LNCaP clone FGC (cell line): Measurements from ENCODE around the gene UBQLN4.

Source experiments
- DNase-seq: peaks from one replicate; pipeline ENCODE4 v3.0.0-alpha.2; 2011; ENCODE audit warnings: low read depth
- H3K4me3 ChIP-seq: 2 replicates; pipeline ENCODE4 v1.5.1; 2011; ENCODE audit warnings: mild to moderate bottlenecking, low read depth, low read length, control low read depth
- TF ChIP-seq, protein P1 (sequence below): IDR thresholded peaks from 2 replicates; pipeline ENCODE4 v1.5.1; 2012; ENCODE audit warnings: mild to moderate bottlenecking; ENCODE audit not compliant: control insufficient read depth, insufficient read depth; ENCODE audit errors: extremely low read depth

The UBQLN4 gene

DNA sequence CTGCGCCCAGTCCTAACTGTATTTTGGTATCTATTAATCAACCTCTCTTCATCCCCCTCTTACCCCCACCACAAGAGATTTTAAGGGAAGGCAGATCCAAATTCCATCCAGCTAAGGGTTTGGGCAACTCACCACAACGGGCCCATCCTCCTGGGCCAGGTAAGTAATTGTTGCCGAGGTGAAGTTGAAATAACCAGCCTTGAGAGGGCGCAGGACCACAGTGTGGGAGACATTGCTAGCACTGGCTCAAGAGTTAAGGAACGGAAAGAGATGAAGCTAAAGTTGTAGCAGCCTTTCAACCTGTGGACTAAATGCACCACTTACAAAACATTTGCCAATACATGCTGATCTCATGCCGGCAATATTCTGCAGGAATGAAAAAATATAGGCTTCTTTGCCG is 38.8 kb downstream of the UBQLN4 start:
- no peak for DNase-seq
- no peak overlapping the region for H3K4me3 ChIP-seq
- TF ChIP-seq, protein P1, sequence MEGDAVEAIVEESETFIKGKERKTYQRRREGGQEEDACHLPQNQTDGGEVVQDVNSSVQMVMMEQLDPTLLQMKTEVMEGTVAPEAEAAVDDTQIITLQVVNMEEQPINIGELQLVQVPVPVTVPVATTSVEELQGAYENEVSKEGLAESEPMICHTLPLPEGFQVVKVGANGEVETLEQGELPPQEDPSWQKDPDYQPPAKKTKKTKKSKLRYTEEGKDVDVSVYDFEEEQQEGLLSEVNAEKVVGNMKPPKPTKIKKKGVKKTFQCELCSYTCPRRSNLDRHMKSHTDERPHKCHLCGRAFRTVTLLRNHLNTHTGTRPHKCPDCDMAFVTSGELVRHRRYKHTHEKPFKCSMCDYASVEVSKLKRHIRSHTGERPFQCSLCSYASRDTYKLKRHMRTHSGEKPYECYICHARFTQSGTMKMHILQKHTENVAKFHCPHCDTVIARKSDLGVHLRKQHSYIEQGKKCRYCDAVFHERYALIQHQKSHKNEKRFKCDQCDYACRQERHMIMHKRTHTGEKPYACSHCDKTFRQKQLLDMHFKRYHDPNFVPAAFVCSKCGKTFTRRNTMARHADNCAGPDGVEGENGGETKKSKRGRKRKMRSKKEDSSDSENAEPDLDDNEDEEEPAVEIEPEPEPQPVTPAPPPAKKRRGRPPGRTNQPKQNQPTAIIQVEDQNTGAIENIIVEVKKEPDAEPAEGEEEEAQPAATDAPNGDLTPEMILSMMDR, result no peak

DNA sequence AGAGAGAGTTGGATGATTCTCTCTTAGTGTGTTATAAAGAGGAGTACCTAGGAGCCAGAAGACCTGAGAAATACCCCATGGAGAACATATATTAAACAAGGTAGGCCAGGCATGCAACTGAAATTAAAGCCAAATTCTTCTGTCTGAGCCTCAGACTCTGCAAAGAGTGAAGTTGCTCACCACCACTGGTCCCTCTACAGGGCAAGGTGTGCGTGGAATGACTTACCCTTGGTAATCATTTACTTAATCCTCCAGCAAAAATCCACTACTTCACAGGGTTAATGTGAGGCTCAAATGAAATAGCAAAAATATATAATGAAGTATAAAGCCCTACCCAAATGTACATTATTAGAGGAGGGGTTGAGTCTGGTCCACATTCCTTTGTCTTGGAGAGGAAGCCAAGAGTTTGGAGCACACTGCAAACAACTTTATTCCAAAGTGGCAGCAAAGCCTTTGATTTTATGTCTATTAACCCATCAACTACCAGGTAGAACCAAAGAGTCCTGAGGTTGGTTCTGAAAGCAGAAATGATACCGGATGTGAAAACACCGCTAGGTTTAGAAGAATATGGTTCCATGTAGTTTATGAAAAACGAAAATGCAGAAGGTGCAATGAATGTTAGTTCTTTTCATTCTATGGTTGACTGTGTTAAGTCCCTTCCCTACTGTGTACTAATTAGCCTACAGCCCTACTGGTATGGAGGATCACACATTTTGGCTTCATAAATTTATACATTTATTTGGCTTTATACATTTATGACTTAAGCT is 41.4 kb downstream of the UBQLN4 start:
- DNase-seq, result no peak
- H3K4me3 ChIP-seq, result no peak overlapping the region
- TF ChIP-seq, protein P1, result no peak

DNA sequence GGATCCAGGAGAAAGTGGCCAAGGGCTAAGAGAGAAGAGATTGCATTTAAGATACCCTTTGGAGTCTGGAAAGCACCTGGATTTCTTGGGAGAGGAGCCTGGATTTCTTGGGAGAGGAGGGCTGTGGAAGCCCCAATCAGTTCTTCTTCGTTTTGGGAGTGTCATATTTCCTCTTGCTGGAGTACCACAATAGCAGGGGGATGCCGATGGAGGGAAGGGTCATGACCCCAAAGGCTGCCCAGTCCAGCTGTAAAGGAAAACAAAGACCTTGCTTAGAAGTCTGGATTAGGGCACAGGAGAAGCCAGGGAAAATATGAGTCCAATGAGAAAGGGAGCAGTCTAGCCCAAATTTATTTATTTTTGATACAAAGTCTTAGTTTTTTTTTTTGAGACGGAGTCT is 44.2 kb downstream of the UBQLN4 start:
- H3K4me3 ChIP-seq, result no peak overlapping the region
- no peak for DNase-seq
- TF ChIP-seq, protein P1, result no peak

DNA sequence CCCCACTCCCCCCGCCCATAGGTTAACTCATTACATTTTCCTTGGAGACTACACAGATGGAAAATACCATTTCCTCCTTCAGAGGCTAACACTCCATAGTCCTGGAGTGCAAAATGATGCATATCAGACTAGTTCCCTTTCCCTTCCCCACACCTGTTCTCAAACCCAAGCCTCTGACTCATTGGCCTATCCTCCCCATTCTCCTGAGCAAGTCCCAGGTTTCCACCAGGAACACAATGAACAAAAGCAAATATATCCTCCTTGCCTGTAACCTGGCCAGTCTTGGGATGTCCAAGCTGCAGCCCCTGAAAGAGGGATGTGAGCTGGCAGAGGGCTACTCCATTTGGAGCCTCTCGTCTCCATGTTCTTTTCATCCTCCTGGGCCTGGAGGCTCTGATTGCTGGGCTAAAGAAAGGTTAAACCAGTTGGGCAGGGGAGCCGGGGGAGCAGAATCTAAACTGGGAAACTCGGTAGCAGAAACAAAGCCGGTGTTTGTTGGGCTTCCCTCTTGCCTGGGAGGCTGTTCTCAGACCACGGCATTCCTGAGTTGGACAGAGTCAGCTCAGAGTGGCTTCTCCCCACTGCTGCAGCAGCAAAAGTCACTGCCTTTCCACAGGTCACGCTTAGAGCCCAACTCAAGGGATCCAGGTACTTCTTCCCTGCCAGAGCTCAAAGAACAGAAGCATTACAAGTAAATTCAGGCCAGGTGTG is 46.8 kb downstream of the UBQLN4 start:
- TF ChIP-seq, protein P1, result no peak
- no peak for DNase-seq
- no peak overlapping the region for H3K4me3 ChIP-seq

DNA sequence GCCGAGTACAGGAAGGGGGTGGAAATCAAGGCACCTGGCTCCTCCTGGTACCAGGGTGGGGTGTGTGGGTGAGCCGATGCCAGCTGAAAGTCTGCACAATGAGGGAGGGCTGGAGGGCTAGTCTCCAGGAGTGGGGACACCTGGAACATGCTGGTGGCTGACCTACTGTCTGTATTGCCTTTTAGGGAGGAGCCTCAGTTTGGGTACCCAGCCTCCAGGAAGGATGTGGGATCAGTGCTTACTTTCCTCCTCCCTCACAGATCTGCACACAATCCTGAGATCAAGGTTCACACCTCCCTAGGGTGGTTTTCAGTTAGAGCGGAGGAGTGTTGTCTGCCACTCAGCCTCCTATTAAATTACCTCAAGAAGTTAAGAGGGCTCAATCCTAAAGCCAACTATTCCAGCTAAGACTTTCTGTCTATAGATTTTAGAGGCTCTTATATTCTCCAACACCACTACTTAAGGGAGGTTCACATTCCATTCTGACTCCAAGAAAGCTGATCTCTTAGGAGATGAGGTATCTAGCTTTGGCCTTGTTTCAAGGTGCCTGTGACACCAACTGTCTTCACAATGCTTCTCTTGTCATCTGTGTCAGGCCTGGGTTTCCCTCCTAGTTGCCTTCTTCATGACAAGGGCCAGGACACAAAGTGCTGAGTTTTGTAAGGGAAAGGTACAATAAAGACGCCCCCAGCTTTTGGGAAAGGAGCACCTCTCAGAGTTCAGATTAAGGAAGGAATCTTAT is 48.6 kb downstream of the UBQLN4 start:
- no peak for DNase-seq
- no peak overlapping the region for H3K4me3 ChIP-seq
- TF ChIP-seq, protein P1, result no peak

DNA sequence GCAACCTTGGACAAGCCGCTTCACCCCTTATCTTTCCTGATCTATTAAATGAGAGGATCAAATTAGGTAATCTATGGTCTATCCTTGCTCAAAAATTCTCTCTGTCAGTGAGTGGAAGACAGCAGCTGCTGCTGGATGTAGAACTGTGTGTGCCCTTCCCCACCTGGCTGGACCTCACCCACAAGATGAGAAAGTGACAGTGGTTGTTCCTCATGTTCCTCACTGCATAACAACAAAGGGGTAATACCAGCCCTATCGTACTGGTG is 49.7 kb downstream of the UBQLN4 start:
- TF ChIP-seq, protein P1, result no peak
- no peak overlapping the region for H3K4me3 ChIP-seq
- no peak for DNase-seq
